Activated naive CD4-positive, alpha-beta T cell treated with anti-CD3 and anti-CD28 coated beads, Interleukin-2, amount 50 U/mL, for 72 hours (primary cell): Measurements from ENCODE around the gene PPP1R3A. TPM values are rescaled to one million over a fixed set of nuclear protein-coding genes. Genes with fewer than 3 reads are reported as not detected.
"Not testable (repeated sequence)": the region's sequence is repeated elsewhere in the genome, so short reads cannot be mapped to it uniquely, and the experiment has no call there.

ENCODE experiments used
- ATAC-seq, 2 donors: fragments of 150-1000 bp; cut with Tn5 transposase; 2 replicates each; pipeline ENCODE4 v1.10.0; 2021; ENCODE audit warnings: mild to moderate bottlenecking in 2 of 2, moderate library complexity in 2 of 2
- DNase-seq, 2 donors: peaks; one replicate each; pipeline ENCODE4 v3.0.0; 2021 to 2022; ENCODE audit warnings: low spot score in 2 of 2
- H3K27ac Mint-ChIP-seq, 2 donors: one replicate each; pipeline ENCODE4 v1.8.0; 2022; ENCODE audit warnings: mild to moderate bottlenecking in 2 of 2, mixed read lengths in 2 of 2
- H3K36me3 Mint-ChIP-seq, 2 donors: one replicate each; pipeline ENCODE4 v1.8.0; 2022; ENCODE audit warnings: mixed read lengths in 2 of 2
- H3K9me3 Mint-ChIP-seq, 2 donors: one replicate each; pipeline ENCODE4 v1.8.0; 2022; ENCODE audit warnings: mixed read lengths in 2 of 2
- total RNA-seq, 2 donors: library from RNA; stranded (reverse); gene quantifications; one replicate each; pipeline ENCODE4 v1.2.3, GENCODE V29; 2022

PPP1R3A gene, protein sequence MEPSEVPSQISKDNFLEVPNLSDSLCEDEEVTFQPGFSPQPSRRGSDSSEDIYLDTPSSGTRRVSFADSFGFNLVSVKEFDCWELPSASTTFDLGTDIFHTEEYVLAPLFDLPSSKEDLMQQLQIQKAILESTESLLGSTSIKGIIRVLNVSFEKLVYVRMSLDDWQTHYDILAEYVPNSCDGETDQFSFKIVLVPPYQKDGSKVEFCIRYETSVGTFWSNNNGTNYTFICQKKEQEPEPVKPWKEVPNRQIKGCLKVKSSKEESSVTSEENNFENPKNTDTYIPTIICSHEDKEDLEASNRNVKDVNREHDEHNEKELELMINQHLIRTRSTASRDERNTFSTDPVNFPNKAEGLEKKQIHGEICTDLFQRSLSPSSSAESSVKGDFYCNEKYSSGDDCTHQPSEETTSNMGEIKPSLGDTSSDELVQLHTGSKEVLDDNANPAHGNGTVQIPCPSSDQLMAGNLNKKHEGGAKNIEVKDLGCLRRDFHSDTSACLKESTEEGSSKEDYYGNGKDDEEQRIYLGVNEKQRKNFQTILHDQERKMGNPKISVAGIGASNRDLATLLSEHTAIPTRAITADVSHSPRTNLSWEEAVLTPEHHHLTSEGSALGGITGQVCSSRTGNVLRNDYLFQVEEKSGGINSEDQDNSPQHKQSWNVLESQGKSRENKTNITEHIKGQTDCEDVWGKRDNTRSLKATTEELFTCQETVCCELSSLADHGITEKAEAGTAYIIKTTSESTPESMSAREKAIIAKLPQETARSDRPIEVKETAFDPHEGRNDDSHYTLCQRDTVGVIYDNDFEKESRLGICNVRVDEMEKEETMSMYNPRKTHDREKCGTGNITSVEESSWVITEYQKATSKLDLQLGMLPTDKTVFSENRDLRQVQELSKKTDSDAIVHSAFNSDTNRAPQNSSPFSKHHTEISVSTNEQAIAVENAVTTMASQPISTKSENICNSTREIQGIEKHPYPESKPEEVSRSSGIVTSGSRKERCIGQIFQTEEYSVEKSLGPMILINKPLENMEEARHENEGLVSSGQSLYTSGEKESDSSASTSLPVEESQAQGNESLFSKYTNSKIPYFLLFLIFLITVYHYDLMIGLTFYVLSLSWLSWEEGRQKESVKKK
- not detected for total RNA-seq

DNA sequence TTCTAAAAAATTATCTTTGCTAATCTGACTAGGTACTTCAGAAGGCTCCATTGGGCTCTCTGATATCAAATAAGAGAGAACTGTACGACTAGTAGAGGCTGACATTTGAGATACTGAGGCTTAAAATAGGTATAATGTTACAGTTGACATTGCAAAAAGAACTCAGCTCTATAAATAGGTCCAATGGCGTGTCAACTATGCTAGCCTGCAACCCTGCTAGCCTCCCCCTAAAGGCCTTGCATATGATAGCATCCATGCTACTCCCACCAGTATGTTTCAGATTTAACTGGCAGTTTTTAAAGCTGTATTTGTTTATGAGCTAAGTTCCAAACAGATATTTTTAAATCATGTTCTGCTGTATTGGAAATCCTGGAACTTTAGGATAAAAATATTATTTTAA, at the start of gene PPP1R3A:
TSS of gene PPP1R3A (minus strand) at position 64 of the 400 bp plus-strand sequence. CDS start at position 51, 13 bp downstream.
- Mint-ChIP-seq H3K27ac (no peak within 1 kb of the TSS), H3K9me3 (no peaks in the 10 kb centered on the region), H3K36me3 (no peaks in the 10 kb centered on the region)
- DNase-seq (no peak), ATAC-seq (no peak)

DNA sequence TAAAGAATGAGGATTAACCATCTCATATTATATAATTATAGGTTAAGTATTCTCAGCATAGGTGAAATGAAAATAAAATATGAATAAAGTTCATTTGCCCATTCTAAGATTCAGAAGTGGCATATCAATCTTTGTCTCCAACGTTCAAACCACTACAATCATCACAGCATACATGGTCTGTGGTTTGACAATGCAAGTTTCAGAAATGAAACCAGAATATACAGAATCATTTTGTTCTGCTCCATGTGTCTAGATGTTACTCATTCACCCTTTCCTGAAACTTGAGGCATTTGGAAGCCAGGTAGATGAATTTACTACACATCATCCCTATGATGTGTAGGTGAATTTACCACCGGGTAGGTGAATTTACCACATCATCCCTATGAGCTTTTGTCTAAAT, 44.5 kb upstream of the PPP1R3A start:
- H3K9me3 Mint-ChIP-seq, result peaks cover 0 to 7% of the 10 kb centered on the region in 2 donors

DNA sequence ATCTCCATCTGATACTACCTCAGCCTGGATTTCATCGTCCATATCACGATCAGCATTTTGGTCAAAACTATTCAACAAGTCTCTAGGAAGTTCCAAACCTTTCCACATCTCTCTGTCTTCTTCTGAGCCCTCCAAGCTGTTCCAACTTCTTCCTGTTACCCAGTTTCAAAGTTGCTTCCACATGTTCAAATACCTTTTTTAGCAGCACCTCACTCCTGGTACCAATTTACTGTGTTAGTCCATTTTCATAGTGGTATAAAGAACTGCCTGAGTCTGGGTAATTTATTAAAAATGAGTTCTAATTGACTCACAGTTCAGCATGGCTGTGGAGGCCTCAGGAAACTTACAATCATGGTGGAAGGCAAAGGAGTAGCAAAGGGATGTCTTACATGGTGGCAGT, 41.1 kb upstream of the PPP1R3A start:
- ATAC-seq (no peak), DNase-seq (no peak)
- peaks cover 3 to 19% of the 10 kb centered on the region in 2 donors for H3K9me3 Mint-ChIP-seq
- H3K27ac Mint-ChIP-seq, result no peak overlapping the region
- H3K36me3 Mint-ChIP-seq, result peaks cover 4 to 7% of the 10 kb centered on the region in 2 donors

More for the DNA sequence above, 44.5 kb upstream of the PPP1R3A start:
- ATAC-seq (no peak), DNase-seq (no peak)
- Mint-ChIP-seq H3K27ac (no peak overlapping the region), H3K36me3 (no peaks in the 10 kb centered on the region)

DNA sequence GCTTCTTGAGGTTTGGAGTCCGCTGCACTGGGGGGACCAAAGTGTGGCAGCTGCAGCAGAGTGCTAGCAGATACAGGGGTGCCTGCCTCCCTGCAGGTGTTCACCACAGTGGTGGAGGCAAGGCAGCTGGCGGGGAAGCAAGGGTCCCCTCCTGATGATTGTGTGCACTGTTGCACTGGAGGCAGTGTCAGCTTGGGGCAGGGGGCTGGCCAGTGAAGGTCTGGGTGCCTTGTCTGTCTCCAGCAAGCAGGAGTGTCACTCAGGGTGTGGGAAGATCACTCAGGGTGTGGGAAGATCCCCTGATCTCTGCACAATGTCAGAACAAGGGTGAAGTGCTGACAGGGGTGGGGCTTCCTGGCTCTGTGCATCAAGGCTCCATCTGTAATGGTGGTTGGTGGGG, 36.3 kb upstream of the PPP1R3A start:
- ATAC-seq (no peak), DNase-seq (no peak)
- Mint-ChIP-seq H3K9me3 (peaks cover 26 to 38% of the 10 kb centered on the region in 2 donors), H3K27ac (no peak overlapping the region), H3K36me3 (peaks cover 4 to 22% of the 10 kb centered on the region in 2 donors)

DNA sequence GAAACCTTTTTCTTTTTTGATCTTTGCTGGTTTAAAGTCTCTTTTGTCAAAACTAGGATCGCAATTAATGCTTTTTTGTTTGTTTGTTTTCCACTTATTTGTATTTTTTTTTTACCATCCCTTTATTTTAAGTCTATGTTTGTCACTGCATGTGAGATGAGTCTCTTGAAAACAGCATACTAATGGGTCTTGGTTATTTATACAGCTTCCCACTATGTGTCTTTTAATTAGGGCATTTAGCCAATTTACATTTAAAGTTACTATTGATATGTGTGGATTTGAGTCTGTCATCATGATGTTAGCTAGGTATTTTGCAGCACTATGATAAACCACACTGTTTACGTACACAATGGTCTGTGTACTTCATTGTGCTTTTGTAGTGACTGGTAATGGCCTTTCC, 34.7 kb upstream of the PPP1R3A start:
- Mint-ChIP-seq H3K27ac (no peak overlapping the region), H3K36me3 (peaks cover 4 to 22% of the 10 kb centered on the region in 2 donors), H3K9me3 (peaks cover 26 to 35% of the 10 kb centered on the region in 2 donors)
- DNase-seq (no peak), ATAC-seq (no peak)

DNA sequence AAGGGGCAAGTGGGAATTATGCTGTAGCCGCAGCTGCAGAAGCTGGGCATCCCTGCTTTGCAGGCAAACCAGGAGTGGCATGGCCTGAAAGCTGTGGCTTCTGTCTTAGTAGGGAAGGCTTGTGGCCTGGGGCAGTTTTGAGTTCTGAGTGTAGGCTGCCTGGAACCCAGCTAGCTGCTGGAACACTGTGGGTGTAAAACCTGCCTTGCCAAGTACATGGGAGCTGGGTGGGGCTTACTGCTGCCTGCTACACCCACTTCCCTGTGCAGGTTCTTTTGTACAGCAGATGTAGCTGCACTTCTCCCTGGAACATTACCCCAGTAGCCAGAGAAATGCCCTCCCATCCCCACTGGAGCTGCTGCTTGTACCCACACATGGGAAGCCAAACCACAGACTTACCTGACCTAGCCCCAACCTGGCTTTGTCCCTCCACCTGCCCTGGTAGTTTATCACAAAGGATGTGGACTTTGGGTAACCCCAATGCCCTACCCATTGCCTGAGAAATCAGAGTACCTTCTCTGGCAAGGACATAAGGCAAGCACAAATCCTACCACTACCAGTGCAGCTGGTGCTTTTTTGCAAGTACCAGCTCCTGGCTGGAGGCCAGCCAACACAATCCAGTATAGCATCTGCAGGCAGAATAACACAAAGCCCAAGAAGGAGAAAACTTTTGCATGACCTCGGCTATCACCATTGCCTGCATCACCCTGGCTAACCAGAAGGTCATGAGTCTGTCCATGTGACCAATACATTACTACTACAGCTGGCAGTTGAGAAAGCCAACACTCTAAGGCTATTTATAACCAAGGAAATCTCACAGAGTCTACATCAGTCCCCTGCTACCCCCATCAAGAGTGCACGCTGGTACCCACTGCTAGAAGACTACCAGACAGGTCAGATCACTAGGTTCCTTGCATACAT, 26.5 kb upstream of the PPP1R3A start:
- Mint-ChIP-seq H3K9me3 (peaks cover 0 to 4% of the 10 kb centered on the region in 2 donors), H3K36me3 (no peaks in the 10 kb centered on the region), H3K27ac (no peak overlapping the region)
- ATAC-seq (no peak), DNase-seq (no peak)

DNA sequence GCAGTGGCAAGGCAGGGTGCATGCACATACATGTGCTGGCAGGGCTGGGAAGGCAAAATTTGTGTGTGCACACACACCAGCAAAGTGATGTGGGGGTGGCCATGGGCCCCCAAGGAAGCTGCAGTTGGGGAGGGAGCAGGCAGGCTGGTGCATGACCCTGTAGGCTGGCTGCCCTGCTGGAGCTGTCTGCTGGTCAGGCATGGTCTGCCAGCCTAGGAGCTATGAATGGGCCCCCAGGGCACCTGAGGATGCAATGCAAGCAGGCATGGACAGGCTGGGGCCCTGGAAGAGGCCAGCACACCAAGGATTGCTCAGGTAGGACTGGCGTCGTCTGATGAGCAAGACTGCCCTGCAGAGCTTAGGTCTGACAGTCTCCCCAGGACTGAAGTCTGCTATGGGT, 18.2 kb upstream of the PPP1R3A start:
- Mint-ChIP-seq H3K36me3 (no peaks in the 10 kb centered on the region), H3K9me3 (peaks cover 4 to 21% of the 10 kb centered on the region in 2 donors), H3K27ac (no peak overlapping the region)
- no peak for DNase-seq
- ATAC-seq, result no peak

DNA sequence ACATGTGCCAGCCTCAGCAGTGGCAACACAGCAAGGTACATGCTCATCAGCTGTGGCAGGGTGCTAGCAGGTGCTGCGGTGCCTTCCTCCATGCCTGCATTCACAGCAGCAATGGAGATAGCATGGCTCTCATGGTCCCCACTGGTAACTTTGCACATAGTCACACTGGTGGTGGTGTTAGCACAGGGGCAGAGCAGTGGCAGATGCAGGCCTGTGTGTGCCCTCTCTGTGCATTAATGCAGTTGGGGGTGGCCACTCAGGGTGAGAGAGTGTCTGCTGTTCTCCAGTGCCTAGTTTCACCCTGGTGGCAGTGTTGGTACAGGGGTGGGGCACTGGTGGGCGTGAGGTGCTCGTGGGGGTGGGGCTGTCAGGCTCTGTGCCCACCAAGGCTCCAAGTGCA, 17.7 kb upstream of the PPP1R3A start:
- Mint-ChIP-seq H3K9me3 (peaks cover 7 to 21% of the 10 kb centered on the region in 2 donors), H3K27ac (no peak overlapping the region), H3K36me3 (no peaks in the 10 kb centered on the region)
- DNase-seq (no peak), ATAC-seq (no peak)

DNA sequence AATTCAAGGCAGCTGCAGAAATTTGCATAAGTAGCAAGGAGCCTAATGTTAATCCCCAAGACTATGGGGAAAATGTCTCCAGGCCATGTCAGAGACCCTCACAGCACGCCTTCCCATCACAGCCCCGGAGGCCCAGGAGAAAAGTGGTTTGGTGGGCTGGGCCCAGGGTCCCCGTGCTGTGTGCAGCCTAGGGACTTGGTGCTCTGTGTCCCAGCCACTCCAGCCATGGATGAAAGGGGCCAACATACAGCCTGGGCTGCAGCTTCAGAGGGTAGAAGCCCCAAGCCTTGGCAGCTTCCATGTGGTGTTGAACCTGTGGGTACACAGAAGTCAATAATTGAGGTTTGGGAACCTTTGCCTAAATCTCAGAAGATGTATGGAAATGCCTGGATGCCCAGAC, 10.6 kb upstream of the PPP1R3A start:
- not testable (repeated sequence) for DNase-seq, H3K27ac Mint-ChIP-seq, H3K36me3 Mint-ChIP-seq, ATAC-seq
- H3K9me3 Mint-ChIP-seq, result peaks cover 18 to 30% of the 10 kb centered on the region in 2 donors

DNA sequence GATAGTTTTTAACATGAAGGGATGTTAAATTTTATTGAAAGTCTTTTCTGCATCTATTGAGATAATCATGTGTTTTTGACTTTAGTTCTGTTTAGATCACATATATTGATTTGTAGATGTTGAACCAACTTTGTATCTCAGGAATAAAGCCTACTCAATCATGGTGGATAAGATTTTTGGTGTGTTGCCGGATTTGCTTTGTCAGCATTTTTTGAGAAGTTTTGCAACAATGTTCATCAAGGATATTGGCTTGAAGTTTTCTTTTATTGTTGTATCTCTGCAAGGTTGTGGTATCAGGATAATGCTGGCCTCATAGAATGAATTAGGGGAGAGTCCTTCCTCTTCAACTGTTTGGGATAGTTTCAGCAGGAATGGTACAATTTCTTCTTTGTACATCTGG, 9.3 kb upstream of the PPP1R3A start:
- DNase-seq (no peak), ATAC-seq (no peak)
- H3K9me3 Mint-ChIP-seq, result peaks cover 18 to 22% of the 10 kb centered on the region in 2 donors
- H3K27ac Mint-ChIP-seq, result no peak overlapping the region
- no peaks in the 10 kb centered on the region for H3K36me3 Mint-ChIP-seq

DNA sequence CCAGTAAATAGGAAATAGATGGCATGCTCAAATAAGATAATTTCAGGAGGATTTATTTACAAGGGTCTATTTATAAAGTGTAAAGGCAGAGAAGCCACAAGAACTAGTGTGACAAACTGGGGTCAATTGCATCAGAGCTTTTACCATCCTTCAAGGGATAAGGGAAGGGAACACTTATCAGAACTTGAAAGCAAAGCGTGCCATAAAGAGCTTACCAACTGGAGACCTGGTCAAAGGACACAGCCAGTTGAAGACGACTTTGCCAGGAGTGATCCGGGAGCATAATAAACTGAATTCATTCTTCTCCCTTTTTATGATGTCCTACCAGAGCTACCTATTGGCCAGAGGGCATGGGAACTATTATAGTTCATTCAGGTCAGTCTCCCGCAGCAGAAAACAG, 3.2 kb upstream of the PPP1R3A start:
- H3K36me3 Mint-ChIP-seq, result no peaks in the 10 kb centered on the region
- H3K9me3 Mint-ChIP-seq, result peaks cover 0 to 4% of the 10 kb centered on the region in 2 donors
- no peak overlapping the region for H3K27ac Mint-ChIP-seq
- no peak for ATAC-seq
- no peak for DNase-seq

DNA sequence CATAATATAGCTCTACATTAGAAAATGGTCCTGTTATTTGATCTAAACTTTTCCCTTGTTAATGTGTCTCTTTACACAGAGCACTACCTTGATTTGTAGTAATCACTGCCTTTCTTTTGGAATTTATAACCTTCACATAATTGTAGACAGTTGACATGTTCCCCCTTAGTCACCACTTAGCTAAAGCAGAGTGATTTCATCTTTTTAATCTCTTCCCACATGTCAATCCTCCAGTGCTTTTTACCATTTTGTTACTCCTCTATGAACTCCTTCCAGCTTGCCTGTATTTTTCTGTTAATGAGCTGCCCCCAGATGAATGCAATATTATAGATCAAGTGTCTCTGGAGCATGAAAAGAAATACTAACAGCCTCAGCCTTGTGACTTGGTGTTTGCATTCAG, 2.6 kb upstream of the PPP1R3A start:
- Mint-ChIP-seq H3K9me3 (peaks cover 0 to 4% of the 10 kb centered on the region in 2 donors), H3K36me3 (no peaks in the 10 kb centered on the region), H3K27ac (no peak overlapping the region)
- ATAC-seq (no peak), DNase-seq (no peak)

DNA sequence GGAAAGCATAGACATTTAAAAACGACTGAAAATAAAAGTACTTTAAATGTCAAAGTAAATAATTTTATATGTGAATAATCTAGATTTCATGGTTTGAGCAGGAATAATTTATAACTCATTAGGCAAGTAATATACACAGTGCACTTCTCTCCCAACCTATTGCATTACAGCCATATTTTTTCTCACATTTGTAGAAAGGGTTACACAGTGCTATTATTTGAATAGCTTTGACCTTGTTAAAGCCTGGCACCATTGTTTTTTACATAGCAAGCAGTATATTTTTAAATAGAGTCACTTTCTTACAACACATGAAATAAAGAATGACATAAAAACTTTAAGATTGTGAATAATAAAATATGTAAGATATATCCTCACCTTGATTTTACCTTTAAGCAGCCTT, 969 bp downstream of the PPP1R3A start:
- H3K27ac Mint-ChIP-seq, result no peak overlapping the region
- DNase-seq, result no peak
- ATAC-seq, result no peak
- no peaks in the 10 kb centered on the region for H3K36me3 Mint-ChIP-seq
- H3K9me3 Mint-ChIP-seq, result no peaks in the 10 kb centered on the region

DNA sequence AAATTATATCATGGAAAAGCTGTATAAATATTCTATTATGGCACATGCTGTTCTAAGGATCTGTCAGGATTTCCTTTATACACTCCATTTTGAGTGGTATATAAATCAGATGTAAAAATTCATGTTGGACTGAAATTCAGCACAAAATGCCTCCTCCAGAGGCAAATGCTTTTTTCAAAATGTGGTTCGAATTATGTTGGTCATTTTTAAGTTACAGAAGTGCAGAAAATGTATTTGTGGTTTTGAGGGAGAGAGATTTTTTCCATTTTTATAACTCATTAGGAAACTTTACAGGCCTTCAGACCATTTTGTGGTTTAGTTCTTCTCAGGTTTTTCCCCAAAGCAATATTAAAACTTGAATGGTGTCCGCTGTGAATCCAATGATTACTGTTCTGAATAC, 2.9 kb downstream of the PPP1R3A start:
- Mint-ChIP-seq H3K9me3 (no peaks in the 10 kb centered on the region), H3K27ac (no peak overlapping the region), H3K36me3 (no peaks in the 10 kb centered on the region)
- DNase-seq (no peak), ATAC-seq (no peak)

DNA sequence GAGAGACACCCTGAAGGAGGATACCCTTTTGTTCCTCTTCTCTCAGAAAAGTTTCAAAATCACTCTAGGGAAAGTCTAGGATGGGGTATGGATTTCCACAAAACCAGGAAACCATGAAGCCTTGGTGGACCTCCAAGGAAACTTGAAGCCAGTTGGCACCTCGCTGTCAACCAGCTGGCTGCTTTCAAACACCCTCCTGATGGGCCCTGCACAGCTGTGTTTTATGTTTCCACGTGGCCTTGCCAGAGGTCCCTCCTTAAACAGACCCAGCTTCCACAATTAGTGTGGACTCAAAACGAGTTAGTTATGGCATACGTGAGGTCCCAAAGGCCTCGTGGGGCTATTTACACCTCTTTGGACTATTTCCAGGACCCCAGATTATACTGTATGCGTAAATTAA, 5.9 kb downstream of the PPP1R3A start:
- H3K36me3 Mint-ChIP-seq, result no peaks in the 10 kb centered on the region
- no peak overlapping the region for H3K27ac Mint-ChIP-seq
- ATAC-seq, result no peak
- no peaks in the 10 kb centered on the region for H3K9me3 Mint-ChIP-seq
- no peak for DNase-seq

DNA sequence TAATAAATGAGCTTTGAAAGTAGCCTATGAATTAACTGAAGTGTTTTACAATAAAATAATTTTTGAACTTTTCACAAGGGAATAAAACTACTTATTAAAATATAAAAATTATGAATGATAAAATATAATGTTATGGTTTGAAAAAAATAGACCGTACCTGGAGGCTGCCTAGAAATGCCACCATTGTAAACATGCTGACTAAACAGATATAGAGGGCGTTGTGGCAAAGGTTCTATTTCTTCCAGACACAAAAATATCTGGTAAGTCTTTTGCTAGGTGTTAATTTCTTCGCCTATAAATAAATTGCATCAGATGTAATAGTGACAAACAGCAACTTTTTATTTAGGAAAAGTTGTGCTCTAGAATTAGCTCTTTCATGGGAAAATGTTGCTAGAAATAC, 11.2 kb downstream of the PPP1R3A start:
- Mint-ChIP-seq H3K9me3 (peaks cover 0 to 3% of the 10 kb centered on the region in 2 donors), H3K36me3 (no peaks in the 10 kb centered on the region), H3K27ac (no peak overlapping the region)
- ATAC-seq (no peak), DNase-seq (no peak)
